Nephron progenitor cell (in vitro differentiated cells): ENCODE measurements around the gene BCAM.

Experiments
- DNase-seq: peaks from one replicate; pipeline ENCODE4 v3.0.0; 2021
- H3K27ac Mint-ChIP-seq: 2 replicates; pipeline ENCODE4 v1.8.0; 2021; ENCODE audit warnings: mild to moderate bottlenecking, moderate library complexity, mixed read lengths
- H3K27me3 Mint-ChIP-seq: 2 replicates; pipeline ENCODE4 v1.8.0; 2021; ENCODE audit warnings: mild to moderate bottlenecking, low read depth, mixed read lengths; ENCODE audit not compliant: poor library complexity
- H3K36me3 Mint-ChIP-seq: 2 replicates; pipeline ENCODE4 v1.8.0; 2021; ENCODE audit warnings: low read depth, mixed read lengths
- H3K4me1 Mint-ChIP-seq: 2 replicates; pipeline ENCODE4 v1.8.0; 2021; ENCODE audit warnings: mixed read lengths
- H3K4me3 Mint-ChIP-seq: 2 replicates; pipeline ENCODE4 v1.8.0; 2021; ENCODE audit warnings: mild to moderate bottlenecking, moderate library complexity, mixed read lengths
- H3K9me3 Mint-ChIP-seq: 2 replicates; pipeline ENCODE4 v1.8.0; 2021; ENCODE audit warnings: mild to moderate bottlenecking, moderate library complexity, mixed read lengths
- CTCF ChIP-seq: fragments of 200-600 bp; sonication (generic); IDR thresholded peaks from 2 replicates; pipeline ENCODE4 v1.5.0; 2021; ENCODE audit warnings: antibody characterized with exemption

Gene BCAM

GRCh38 chr19:44841231-44841630, 32.3 kb downstream of the BCAM start:
- Mint-ChIP-seq H3K36me3 (no peaks in the 10 kb centered on the region), H3K27ac (no peak overlapping the region), H3K4me3 (no peak overlapping the region), H3K27me3 (peaks cover 25% of the 10 kb centered on the region), H3K4me1 (peaks cover 6% of the 10 kb centered on the region), H3K9me3 (no peaks in the 10 kb centered on the region)
- DNase-seq = no peak
- TF ChIP-seq CTCF = no peak

GRCh38 chr19:44845286-44845611, 36.3 kb downstream of the BCAM start:
- Mint-ChIP-seq H3K27me3 (peaks cover 2% of the 10 kb centered on the region), H3K36me3 (no peaks in the 10 kb centered on the region), H3K4me3 (peak overlapping the region; percentile 91), H3K9me3 (no peaks in the 10 kb centered on the region), H3K4me1 (peaks cover 29% of the 10 kb centered on the region), H3K27ac (peak overlapping the region; percentile 97)
- TF ChIP-seq CTCF = no peak
- DNase-seq = no peak

- H3K4me1 Mint-ChIP-seq = peaks cover 35% of the 10 kb centered on the region
- peak within 1 kb of the TSS; percentile 100 for H3K27ac Mint-ChIP-seq
- TF ChIP-seq CTCF = peak; percentile 50
Observed at GRCh38 chr19:44845612-44846454, 36.9 kb downstream of the BCAM start, which contains the start of gene NECTIN2. TSS of gene NECTIN2 (plus strand) at chr19:44846297. CDS start at chr19:44846526, 229 bp downstream.

GRCh38 chr19:44846455-44847143, 37.7 kb downstream of the BCAM start:
- peak; percentile 80 for DNase-seq
- Mint-ChIP-seq H3K4me3 (peak overlapping the region; percentile 99), H3K27me3 (peaks cover 2% of the 10 kb centered on the region), H3K9me3 (no peaks in the 10 kb centered on the region), H3K4me1 (peaks cover 43% of the 10 kb centered on the region), H3K36me3 (no peaks in the 10 kb centered on the region), H3K27ac (peak overlapping the region; percentile 100)
- TF ChIP-seq CTCF = no peak

More at GRCh38 chr19:44845612-44846454, 36.9 kb downstream of the BCAM start, which contains the start of gene NECTIN2:
- H3K36me3 Mint-ChIP-seq = no peaks in the 10 kb centered on the region
- peak within 1 kb of the TSS; percentile 99 for H3K4me3 Mint-ChIP-seq
- H3K27me3 Mint-ChIP-seq = peaks cover 2% of the 10 kb centered on the region
- peak; percentile 100 for DNase-seq
- H3K9me3 Mint-ChIP-seq = no peaks in the 10 kb centered on the region

GRCh38 chr19:44847144-44848035, 38.5 kb downstream of the BCAM start:
- Mint-ChIP-seq H3K36me3 (peaks cover 2% of the 10 kb centered on the region), H3K4me1 (peaks cover 49% of the 10 kb centered on the region), H3K9me3 (no peaks in the 10 kb centered on the region), H3K4me3 (peak overlapping the region; percentile 99), H3K27me3 (no peaks in the 10 kb centered on the region), H3K27ac (peak overlapping the region; percentile 100)
- peak; percentile 65 for DNase-seq
- no peak for TF ChIP-seq CTCF
